Activated T-cell treated with anti-CD3 and anti-CD28 coated beads, Interleukin-2, amount 50 U/mL, for 48 hours (primary cell): ENCODE measurements around the gene ARID5A.
"Not testable (repeated sequence)": the region's sequence is repeated elsewhere in the genome, so short reads cannot be mapped to it uniquely, and the experiment has no call there.

Experiments
- DNase-seq, 2 experiments: peaks; one replicate each; pipeline ENCODE4 v3.0.0-alpha.2; 2020

Gene ARID5A

GRCh38 chr2:96536445-96537065 is at the start of gene ARID5A:
Gene ARID5A, plus strand, starts transcription at chr2:96536752. Its CDS starts 75 bp downstream, at chr2:96536827.
- peak; percentile 95 to 96 for DNase-seq

- DNase-seq: no peak
Measured at GRCh38 chr2:96489261-96489660, 47.3 kb upstream of the ARID5A start.

- DNase-seq: no peak
Measured at GRCh38 chr2:96489663-96490062, 46.9 kb upstream of the ARID5A start.

- DNase-seq: no peak
Measured at GRCh38 chr2:96491860-96492497, 44.6 kb upstream of the ARID5A start.

- DNase-seq: no peak
Measured at GRCh38 chr2:96493072-96493471, 43.5 kb upstream of the ARID5A start.

GRCh38 chr2:96494188-96494587 is 42.4 kb upstream of the ARID5A start:
- no peak for DNase-seq

GRCh38 chr2:96495982-96496629 is 40.4 kb upstream of the ARID5A start:
- DNase-seq: no peak

GRCh38 chr2:96498021-96498431 is 38.5 kb upstream of the ARID5A start:
- DNase-seq: no peak

- not testable (repeated sequence) for DNase-seq
Measured at GRCh38 chr2:96498611-96499010, 37.9 kb upstream of the ARID5A start.

GRCh38 chr2:96499061-96499960 is 37.2 kb upstream of the ARID5A start:
- no peak for DNase-seq

GRCh38 chr2:96500385-96501066 is 36.0 kb upstream of the ARID5A start:
- DNase-seq: peak in 1 of 2 experiments; percentile 10

- no peak for DNase-seq
Measured at GRCh38 chr2:96501471-96501874, 35.1 kb upstream of the ARID5A start.

- no peak for DNase-seq
Measured at GRCh38 chr2:96501886-96502810, 34.4 kb upstream of the ARID5A start.

- peak in 1 of 2 experiments; percentile 14 for DNase-seq
Measured at GRCh38 chr2:96502891-96503636, 33.5 kb upstream of the ARID5A start.

- DNase-seq: peak in 1 of 2 experiments; percentile 11
Measured at GRCh38 chr2:96503637-96504243, 32.8 kb upstream of the ARID5A start.

- DNase-seq: peak in 1 of 2 experiments; percentile 15
Measured at GRCh38 chr2:96505231-96505889, 31.2 kb upstream of the ARID5A start, which contains the start of gene NEURL3. Gene NEURL3, minus strand, starts transcription at chr2:96505357. Its CDS starts 71 bp downstream, at chr2:96505286.

GRCh38 chr2:96506016-96506906 is 30.3 kb upstream of the ARID5A start:
- peak in 1 of 2 experiments; percentile 14 for DNase-seq

- DNase-seq: peak in 1 of 2 experiments; percentile 12
Measured at GRCh38 chr2:96506907-96507240, 29.7 kb upstream of the ARID5A start.
